NCI-H2171 treated with DMSO at 0.1 percent for 48 hours (cell line): ENCODE results near the gene RAB30.
A peak's percentile ranks its signal among the peaks of the same experiment; 100 is the strongest.

ENCODE experiments used
- DNase-seq: peaks from one replicate; lab custom pipeline; 2025; lab: John Stamatoyannopoulos, UW

RAB30 gene

DNA sequence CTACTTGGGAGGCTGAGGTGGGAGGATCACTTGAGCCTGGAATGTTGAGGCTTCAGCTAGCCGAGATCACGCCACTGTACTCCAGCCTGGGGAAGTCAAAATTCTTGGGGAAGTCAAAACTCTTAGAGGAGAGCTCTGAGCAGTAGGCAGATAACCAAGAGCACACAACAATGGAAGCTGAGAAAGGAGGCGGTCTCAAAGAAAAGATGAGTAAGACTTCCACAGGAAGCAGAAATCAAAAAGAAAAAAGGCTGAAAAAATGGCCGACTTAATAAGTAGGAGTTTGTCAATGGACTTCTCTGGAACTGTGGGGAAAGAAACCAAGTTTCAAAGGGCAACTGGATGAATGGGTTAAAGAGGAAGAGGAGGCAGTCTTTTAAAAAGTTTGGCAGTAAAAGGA, 32.1 kb downstream of the RAB30 start:
- no peak for DNase-seq

GRCh38 chr11:83037877-83038276, 33.8 kb downstream of the RAB30 start:
- no peak for DNase-seq

GRCh38 chr11:83036701-83037100, 35.0 kb downstream of the RAB30 start:
- DNase-seq, result no peak

- DNase-seq, result peak; percentile 43
These were observed 36.4 kb downstream of the RAB30 start for GRCh38 chr11:83035070-83035854.

DNA sequence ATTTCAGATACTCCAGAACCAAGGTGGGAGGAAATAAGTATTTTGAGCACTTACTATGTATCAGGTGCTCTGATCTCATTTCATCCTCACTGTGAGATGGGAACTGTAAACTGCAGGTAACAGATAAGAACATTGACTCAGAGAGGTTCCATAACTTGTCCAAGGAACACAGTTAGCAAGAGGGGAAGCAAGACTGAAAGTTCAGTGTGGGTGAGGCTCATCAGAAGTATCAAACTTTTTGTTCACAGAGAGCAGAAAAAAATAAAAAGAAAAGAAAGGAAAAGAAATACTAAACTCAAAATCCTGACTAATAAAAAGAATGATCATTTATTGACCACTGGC, 37.1 kb downstream of the RAB30 start:
- DNase-seq, result no peak

GRCh38 chr11:83033972-83034672, 37.6 kb downstream of the RAB30 start:
- peak; percentile 86 for DNase-seq

- peak; percentile 64 for DNase-seq
These were observed 38.3 kb downstream of the RAB30 start for GRCh38 chr11:83033371-83033770.

- no peak for DNase-seq
These were observed 40.6 kb downstream of the RAB30 start for GRCh38 chr11:83031127-83031526.

GRCh38 chr11:83027794-83028193, 43.9 kb downstream of the RAB30 start:
- no peak for DNase-seq

DNA sequence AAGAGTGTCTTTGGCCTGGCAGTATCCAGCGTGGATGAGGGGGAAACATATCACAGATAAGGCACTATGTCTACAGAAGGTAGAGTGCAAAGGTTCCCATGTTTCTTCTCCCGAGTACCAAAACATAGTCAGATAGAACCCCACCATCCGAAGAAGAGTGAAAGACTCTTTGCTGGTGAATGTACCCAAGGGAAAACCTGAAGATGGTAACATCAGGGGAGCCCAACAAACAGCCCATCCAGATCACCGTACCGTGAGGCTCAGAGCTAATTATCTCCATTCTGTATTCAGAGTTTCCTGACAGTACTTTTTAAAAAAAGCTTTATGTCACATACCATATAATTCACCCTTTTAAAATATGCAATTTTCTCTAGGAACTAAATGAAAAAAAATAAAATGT, 44.4 kb downstream of the RAB30 start:
- DNase-seq, result no peak

DNA sequence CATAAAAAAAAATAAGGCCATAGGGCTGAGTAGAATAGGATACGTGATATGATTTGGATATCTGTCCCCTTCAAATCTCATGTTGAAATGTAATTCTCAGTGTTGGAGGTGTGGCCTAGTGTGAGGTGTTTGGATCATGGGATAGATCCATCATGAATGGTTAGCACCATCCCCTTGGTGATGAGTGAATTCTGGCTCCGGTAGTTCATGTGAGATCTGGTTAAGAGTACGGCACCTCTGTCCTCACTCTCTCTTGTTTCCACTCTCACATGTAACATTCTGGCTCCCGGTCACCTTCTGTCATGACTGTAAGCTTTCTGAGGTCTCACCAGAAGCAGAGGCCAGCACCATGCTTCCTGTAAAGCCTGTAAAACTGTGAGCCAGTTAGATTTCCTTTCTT, 45.5 kb downstream of the RAB30 start:
- no peak for DNase-seq

DNA sequence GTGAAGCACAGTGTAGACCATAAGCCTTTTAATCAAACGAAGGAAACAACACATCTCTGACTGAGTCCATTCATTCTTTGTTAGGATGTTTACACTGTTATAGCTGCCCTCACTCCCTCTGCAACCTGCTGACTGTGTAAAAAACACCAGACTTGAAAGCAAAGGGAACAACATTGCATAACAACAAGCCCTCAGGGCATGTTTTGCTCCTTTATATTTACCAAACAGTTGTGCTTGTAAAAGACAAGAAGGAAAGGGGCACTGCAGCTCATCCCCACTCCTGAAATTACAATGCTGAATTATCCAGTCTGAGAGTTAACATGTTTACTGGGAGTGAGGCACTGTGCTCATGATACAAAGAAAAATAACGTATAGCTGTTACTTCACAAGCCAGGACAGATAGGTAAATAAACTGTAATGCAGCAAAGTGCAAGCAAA, 46.4 kb downstream of the RAB30 start:
- no peak for DNase-seq

DNA sequence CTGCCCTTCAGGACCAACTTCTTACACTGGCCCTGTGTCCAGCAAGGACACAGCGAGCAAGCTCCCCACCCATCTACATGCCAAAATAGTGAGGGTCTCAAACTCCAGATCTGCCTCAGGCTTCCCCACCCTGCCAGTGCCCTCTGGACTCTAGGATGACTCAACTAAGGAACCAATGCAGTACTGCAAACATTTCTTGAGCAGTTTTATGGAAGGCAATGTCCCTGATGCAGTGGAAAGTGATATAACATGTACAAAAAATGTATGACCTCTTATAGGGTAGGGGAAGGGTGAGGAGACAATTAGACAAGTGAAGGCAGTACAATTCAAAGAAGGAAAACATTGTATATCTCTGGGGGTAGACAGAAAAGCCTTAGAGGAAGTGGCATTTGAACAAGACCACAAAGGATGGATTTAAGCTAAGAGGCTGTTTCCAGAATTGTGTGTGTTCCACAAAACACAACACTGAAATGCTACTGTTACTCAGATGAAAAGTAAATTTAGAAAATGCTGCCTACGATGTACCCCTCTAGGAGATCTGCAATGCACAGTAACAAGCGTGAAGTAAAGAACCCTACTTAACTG, 47.3 kb downstream of the RAB30 start:
- DNase-seq, result no peak

DNA sequence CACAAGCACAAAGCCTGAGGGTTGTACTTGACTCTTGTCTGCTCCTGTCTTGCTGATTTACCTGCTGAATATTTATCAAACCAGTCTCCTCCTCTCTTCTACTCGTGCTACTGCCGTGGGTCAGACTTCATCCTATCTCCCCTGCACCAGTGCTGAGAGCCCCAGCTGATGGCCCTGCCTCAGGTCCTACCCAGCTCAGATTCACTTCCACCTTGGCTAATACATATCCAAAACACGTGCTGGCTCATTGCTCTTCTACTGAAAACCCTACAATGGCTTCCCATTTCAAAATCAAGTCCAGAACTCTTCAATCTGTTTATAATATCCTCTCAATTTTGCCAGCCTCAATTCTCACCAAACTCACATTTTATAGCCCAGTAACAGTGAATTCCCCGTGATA, 48.3 kb downstream of the RAB30 start:
- DNase-seq, result no peak

DNA sequence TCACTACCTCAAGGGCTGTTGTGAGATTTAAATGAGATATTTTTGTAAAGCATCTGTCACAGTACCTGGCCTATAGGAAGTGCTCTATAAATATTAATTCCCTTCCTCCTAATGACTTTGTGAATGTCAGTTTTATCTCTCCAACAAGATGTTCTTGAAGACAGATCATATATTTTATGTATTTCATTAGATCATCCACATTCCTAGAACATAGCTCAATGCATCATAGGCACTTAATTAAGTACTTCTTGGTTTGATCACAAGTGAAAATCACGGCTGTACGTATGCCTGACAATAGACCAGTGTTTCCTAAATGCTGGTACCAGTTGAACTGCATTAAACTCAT, 49.9 kb downstream of the RAB30 start:
- DNase-seq, result no peak

- no peak for DNase-seq
These were observed 50.5 kb downstream of the RAB30 start for GRCh38 chr11:83020942-83021779.

- DNase-seq, result no peak
These were observed 51.7 kb downstream of the RAB30 start for GRCh38 chr11:83019888-83020579.

GRCh38 chr11:83014951-83015350, 56.7 kb downstream of the RAB30 start:
- no peak for DNase-seq

GRCh38 chr11:83012168-83013067, 59.3 kb downstream of the RAB30 start:
- DNase-seq, result no peak

DNA sequence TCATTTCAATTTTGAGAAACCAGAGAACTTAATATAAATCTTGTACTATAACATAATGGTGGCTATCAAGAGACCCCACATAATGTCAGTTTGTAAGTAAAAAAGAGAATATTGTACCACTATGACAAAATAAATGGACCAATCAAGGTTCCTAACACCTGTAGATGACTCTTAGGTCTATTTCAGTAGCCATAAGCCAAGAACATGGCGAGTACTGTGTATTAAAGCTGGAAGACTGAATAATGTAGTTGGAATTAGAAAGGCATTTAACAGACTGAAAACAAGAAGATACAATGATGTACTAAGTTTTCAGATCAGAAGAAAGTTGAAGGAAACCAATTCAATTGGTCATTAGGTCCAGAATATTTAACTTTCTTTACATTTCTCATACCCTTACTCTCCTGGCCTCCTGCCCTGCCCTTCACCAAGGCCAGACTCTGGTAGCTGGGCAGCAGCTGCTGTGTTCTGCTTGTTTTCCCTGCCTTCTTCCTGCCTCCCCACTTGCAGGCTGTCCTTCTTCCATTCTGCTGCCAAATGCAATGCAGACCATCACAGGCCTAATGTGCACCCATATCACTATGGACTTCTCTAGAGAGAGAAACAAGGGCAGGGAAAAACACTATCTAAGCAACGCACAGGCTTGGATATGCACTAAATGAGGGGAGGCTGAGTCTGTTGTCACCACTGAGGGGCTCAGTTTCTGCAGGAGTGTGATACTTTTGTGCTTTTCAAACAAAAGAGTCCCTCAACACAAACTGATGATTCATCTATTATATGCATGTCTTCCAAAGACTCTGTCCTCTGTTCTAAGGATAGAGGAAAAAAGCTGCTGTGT, 60.1 kb downstream of the RAB30 start:
- DNase-seq, result no peak
